Neural cell (in vitro differentiated cells): ENCODE measurements around the gene TBC1D19. TPM values are rescaled to one million over a fixed set of nuclear protein-coding genes. Genes with fewer than 3 reads are reported as not detected.

Experiments used
- H2AFZ ChIP-seq: fragments of 200-600, 300-800 bp; sonication (generic), shearing (Covaris generic); 2 replicates; pipeline ENCODE4 v1.6.0; 2014; ENCODE audit warnings: low read depth, mild to moderate bottlenecking, antibody characterized with exemption, low read length, moderate library complexity
- H3F3A ChIP-seq: fragments of 200-600 bp; shearing (Covaris generic); 2 replicates; pipeline ENCODE4 v1.6.1; 2016; ENCODE audit warnings: mild to moderate bottlenecking, moderate library complexity, mixed read lengths, antibody characterized with exemption, low read length; ENCODE audit not compliant: insufficient read depth, poor library complexity, severe bottlenecking
- H3K27ac ChIP-seq: fragments of 200-600, 300-800 bp; sonication (generic), shearing (Covaris generic); 2 replicates; pipeline ENCODE4 v1.5.1; 2014; ENCODE audit warnings: mild to moderate bottlenecking, low read length, moderate library complexity
- H3K27me3 ChIP-seq: fragments of 300-800, 200-600 bp; sonication (generic), shearing (Covaris generic); 2 replicates; pipeline ENCODE4 v1.6.0; 2014; ENCODE audit warnings: mild to moderate bottlenecking, low read depth, low read length, moderate library complexity; ENCODE audit not compliant: insufficient read depth
- H3K36me3 ChIP-seq: fragments of 300-800, 200-600 bp; sonication (generic), shearing (Covaris generic); 2 replicates; pipeline ENCODE4 v1.5.1; 2014; ENCODE audit warnings: mild to moderate bottlenecking, antibody characterized with exemption, low read length, moderate library complexity; ENCODE audit not compliant: insufficient read depth
- H3K4me2 ChIP-seq: fragments of 300-800, 200-600 bp; sonication (generic), shearing (Covaris generic); 2 replicates; pipeline ENCODE4 v1.6.0; 2014; ENCODE audit warnings: mild to moderate bottlenecking, low read length
- H3K4me3 ChIP-seq: fragments of 300-800, 200-600 bp; sonication (generic), shearing (Covaris generic); 2 replicates; pipeline ENCODE4 v1.5.1; 2014; ENCODE audit warnings: mild to moderate bottlenecking, low read length, moderate library complexity
- H3K79me2 ChIP-seq: fragments of 200-600 bp; shearing (Covaris generic); replicated peaks from 2 replicates; pipeline ENCODE4 v1.6.0; 2014; ENCODE audit warnings: mild to moderate bottlenecking, low read length, moderate library complexity; ENCODE audit not compliant: insufficient read depth
- H3K9ac ChIP-seq: fragments of 300-800, 200-600 bp; sonication (generic), shearing (Covaris generic); 2 replicates; pipeline ENCODE4 v1.6.1; 2016; ENCODE audit warnings: mild to moderate bottlenecking, low read length, mixed read lengths
- H3K9me2 ChIP-seq: fragments of 200-600 bp; shearing (Covaris generic); 2 replicates; pipeline ENCODE4 v1.6.1; 2016; ENCODE audit warnings: mild to moderate bottlenecking, low read length, mixed read lengths; ENCODE audit not compliant: insufficient read depth
- H3K9me3 ChIP-seq: fragments of 200-600, 300-800 bp; sonication (generic), shearing (Covaris generic); 2 replicates; pipeline ENCODE4 v1.6.1; 2016; ENCODE audit warnings: mild to moderate bottlenecking, mixed run types, low read length, moderate library complexity, mixed read lengths
- H4K20me1 ChIP-seq: fragments of 200-600 bp; shearing (Covaris generic); 2 replicates; pipeline ENCODE4 v1.6.1; 2016; ENCODE audit warnings: mild to moderate bottlenecking, mixed run types; ENCODE audit not compliant: insufficient read depth
- EP300 ChIP-seq: fragments of 450-650 bp; conservative IDR thresholded peaks from 2 replicates; pipeline ENCODE4 v1.6.1; 2014; ENCODE audit warnings: antibody characterized with exemption, mild to moderate bottlenecking, moderate library complexity; ENCODE audit not compliant: poor library complexity, severe bottlenecking
- EZH2 ChIP-seq: fragments of 200-600, 300-800 bp; shearing (Covaris generic), sonication (generic); IDR thresholded peaks from 2 replicates; pipeline ENCODE4 v1.6.1; 2014; ENCODE audit warnings: antibody characterized with exemption, low read length, borderline replicate concordance, mild to moderate bottlenecking; ENCODE audit not compliant: insufficient read depth, poor library complexity, severe bottlenecking
- MXI1 ChIP-seq: fragments of 450-650 bp; conservative IDR thresholded peaks from 2 replicates; pipeline ENCODE4 v1.6.1; 2014; ENCODE audit warnings: antibody characterized with exemption, mild to moderate bottlenecking; ENCODE audit not compliant: poor library complexity, severe bottlenecking
- POLR2AphosphoS5 ChIP-seq: IDR thresholded peaks from 2 replicates; pipeline ENCODE4 v1.6.1; 2012
- RAD21 ChIP-seq: fragments of 450-650 bp; conservative IDR thresholded peaks from 2 replicates; pipeline ENCODE4 v1.6.1; 2014; ENCODE audit warnings: antibody characterized with exemption, mild to moderate bottlenecking, moderate library complexity
- SMC3 ChIP-seq: fragments of 450-650 bp; conservative IDR thresholded peaks from 2 replicates; pipeline ENCODE4 v1.6.1; 2014; ENCODE audit warnings: antibody characterized with exemption, mild to moderate bottlenecking, moderate library complexity; ENCODE audit not compliant: poor library complexity
- TAF1 ChIP-seq: IDR thresholded peaks from 2 replicates; pipeline ENCODE4 v1.6.1; 2012; ENCODE audit warnings: low read depth
- polyA plus RNA-seq: library from polyadenylated mRNA; depleted of rRNA; stranded (reverse); fragments of >200 nt; gene quantifications from 2 replicates; pipeline ENCODE4 v1.2.3, GENCODE V29; 2014
- TF ChIP-seq, protein P1 (sequence below): fragments of 450-650 bp; IDR thresholded peaks from 2 replicates; pipeline ENCODE4 v1.5.1; 2014; ENCODE audit warnings: antibody characterized with exemption, mild to moderate bottlenecking, moderate library complexity; ENCODE audit not compliant: poor library complexity, severe bottlenecking
- TF ChIP-seq, protein P2 (sequence below): IDR thresholded peaks from 2 replicates; pipeline ENCODE4 v1.6.1; 2012; ENCODE audit warnings: borderline replicate concordance

Gene TBC1D19
- polyA plus RNA-seq, 1 donor from 2014 or later: 23.1 TPM

DNA sequence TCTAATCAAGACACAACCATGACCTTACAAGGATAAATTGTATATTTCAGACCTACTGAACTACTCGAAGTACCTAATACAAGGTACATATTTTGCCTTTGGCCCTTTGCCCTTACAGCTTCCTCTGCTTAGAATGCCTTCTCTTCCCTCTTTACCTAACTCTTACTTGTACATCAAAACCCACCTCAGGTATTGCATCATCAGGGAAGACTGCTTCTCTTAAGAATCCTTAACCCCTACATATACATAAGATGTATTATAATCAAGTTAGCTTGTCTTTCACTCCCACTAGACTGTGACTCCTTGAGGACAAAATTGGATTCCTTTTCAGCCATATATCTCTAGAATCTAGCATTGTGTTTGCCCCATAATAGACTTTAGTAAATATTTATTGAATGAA lies 175.0 kb downstream of the TBC1D19 start:
- no peak overlapping the region for H2AFZ ChIP-seq
- H3K27ac ChIP-seq: no peak overlapping the region
- no peaks in the 10 kb centered on the region for H3K27me3 ChIP-seq
- no peak overlapping the region for H3K4me2 ChIP-seq
- H4K20me1 ChIP-seq: no peaks in the 10 kb centered on the region
- H3K9me2 ChIP-seq: no peaks in the 10 kb centered on the region
- no peak for TF ChIP-seq MXI1
- no peak for TF ChIP-seq RAD21
- TF ChIP-seq EP300: no peak
- TF ChIP-seq, protein P1, sequence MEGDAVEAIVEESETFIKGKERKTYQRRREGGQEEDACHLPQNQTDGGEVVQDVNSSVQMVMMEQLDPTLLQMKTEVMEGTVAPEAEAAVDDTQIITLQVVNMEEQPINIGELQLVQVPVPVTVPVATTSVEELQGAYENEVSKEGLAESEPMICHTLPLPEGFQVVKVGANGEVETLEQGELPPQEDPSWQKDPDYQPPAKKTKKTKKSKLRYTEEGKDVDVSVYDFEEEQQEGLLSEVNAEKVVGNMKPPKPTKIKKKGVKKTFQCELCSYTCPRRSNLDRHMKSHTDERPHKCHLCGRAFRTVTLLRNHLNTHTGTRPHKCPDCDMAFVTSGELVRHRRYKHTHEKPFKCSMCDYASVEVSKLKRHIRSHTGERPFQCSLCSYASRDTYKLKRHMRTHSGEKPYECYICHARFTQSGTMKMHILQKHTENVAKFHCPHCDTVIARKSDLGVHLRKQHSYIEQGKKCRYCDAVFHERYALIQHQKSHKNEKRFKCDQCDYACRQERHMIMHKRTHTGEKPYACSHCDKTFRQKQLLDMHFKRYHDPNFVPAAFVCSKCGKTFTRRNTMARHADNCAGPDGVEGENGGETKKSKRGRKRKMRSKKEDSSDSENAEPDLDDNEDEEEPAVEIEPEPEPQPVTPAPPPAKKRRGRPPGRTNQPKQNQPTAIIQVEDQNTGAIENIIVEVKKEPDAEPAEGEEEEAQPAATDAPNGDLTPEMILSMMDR: no peak
- TF ChIP-seq SMC3: no peak
- no peak for TF ChIP-seq EZH2
- TF ChIP-seq TAF1: no peak
- TF ChIP-seq, protein P2, sequence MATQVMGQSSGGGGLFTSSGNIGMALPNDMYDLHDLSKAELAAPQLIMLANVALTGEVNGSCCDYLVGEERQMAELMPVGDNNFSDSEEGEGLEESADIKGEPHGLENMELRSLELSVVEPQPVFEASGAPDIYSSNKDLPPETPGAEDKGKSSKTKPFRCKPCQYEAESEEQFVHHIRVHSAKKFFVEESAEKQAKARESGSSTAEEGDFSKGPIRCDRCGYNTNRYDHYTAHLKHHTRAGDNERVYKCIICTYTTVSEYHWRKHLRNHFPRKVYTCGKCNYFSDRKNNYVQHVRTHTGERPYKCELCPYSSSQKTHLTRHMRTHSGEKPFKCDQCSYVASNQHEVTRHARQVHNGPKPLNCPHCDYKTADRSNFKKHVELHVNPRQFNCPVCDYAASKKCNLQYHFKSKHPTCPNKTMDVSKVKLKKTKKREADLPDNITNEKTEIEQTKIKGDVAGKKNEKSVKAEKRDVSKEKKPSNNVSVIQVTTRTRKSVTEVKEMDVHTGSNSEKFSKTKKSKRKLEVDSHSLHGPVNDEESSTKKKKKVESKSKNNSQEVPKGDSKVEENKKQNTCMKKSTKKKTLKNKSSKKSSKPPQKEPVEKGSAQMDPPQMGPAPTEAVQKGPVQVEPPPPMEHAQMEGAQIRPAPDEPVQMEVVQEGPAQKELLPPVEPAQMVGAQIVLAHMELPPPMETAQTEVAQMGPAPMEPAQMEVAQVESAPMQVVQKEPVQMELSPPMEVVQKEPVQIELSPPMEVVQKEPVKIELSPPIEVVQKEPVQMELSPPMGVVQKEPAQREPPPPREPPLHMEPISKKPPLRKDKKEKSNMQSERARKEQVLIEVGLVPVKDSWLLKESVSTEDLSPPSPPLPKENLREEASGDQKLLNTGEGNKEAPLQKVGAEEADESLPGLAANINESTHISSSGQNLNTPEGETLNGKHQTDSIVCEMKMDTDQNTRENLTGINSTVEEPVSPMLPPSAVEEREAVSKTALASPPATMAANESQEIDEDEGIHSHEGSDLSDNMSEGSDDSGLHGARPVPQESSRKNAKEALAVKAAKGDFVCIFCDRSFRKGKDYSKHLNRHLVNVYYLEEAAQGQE: no peak
- TF ChIP-seq POLR2AphosphoS5: no peak
- peaks cover 7% of the 10 kb centered on the region for H3K36me3 ChIP-seq
- H3K79me2 ChIP-seq: no peaks in the 10 kb centered on the region
- no peaks in the 10 kb centered on the region for H3F3A ChIP-seq
- H3K9me3 ChIP-seq: no peaks in the 10 kb centered on the region
- no peak overlapping the region for H3K9ac ChIP-seq
- H3K4me3 ChIP-seq: no peak overlapping the region

DNA sequence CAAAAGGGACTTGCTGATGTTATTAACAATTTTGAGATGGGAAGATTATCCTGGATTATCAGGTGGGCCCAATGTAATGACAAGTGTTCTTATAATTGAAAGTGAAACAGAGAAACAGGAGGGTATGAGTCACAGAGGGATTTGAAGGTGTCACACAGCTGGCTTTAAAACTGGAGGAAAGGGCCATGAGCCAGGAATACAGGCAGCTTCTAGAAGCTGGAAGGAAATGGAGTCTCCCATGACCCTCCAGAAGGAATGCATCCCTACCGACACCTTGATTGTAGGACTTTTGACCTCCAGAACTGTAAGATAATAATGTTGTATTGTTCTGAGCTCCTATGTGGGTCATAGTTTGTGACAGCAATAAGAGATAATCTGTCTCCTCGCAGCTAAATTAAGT lies 178.8 kb downstream of the TBC1D19 start:
- Histone ChIP-seq H3K9me2 (no peaks in the 10 kb centered on the region), H3K27ac (no peak overlapping the region), H3K36me3 (peaks cover 3% of the 10 kb centered on the region), H3K4me2 (no peak overlapping the region), H3F3A (no peaks in the 10 kb centered on the region), H4K20me1 (no peaks in the 10 kb centered on the region), H2AFZ (no peak overlapping the region), H3K27me3 (no peaks in the 10 kb centered on the region), H3K79me2 (no peaks in the 10 kb centered on the region), H3K9me3 (no peaks in the 10 kb centered on the region), H3K9ac (no peak overlapping the region), H3K4me3 (no peak overlapping the region)
- TF ChIP-seq SMC3 (no peak), EP300 (no peak), RAD21 (no peak), POLR2AphosphoS5 (no peak), MXI1 (no peak), TAF1 (no peak), EZH2 (no peak)
- TF ChIP-seq, protein P1: no peak
- TF ChIP-seq, protein P2: no peak
